GM23338 (cell line): Measurements from ENCODE around the gene DACT1. TPM values are rescaled to one million over a fixed set of nuclear protein-coding genes. Genes with fewer than 3 reads are reported as not detected.

Experiments
- ATAC-seq: fragments of 200-7000 bp; cut with Tn5 transposase; 3 replicates; pipeline ENCODE4 v1.9.1; 2020
- DNase-seq: peaks from one replicate; pipeline ENCODE4 v3.0.0-alpha.2; 2015; ENCODE audit warnings: low spot score
- H2AFZ ChIP-seq: fragments of 200-600 bp; sonication (generic); 2 replicates; pipeline ENCODE4 v1.8.0; 2016; ENCODE audit warnings: antibody characterized with exemption, mild to moderate bottlenecking, moderate library complexity
- H3F3A ChIP-seq: fragments of 200-600 bp; sonication (generic); replicated peaks from 2 replicates; pipeline ENCODE4 v1.8.0; 2017; ENCODE audit warnings: antibody characterized with exemption, mixed run types, low read depth
- H3K27ac ChIP-seq: fragments of 200-600 bp; sonication (generic); 2 replicates; pipeline ENCODE4 v1.6.1; 2016; ENCODE audit warnings: low read depth
- H3K27me3 ChIP-seq: fragments of 200-600 bp; sonication (generic); 2 replicates; pipeline ENCODE4 v1.8.0; 2016; ENCODE audit warnings: mild to moderate bottlenecking, mixed run types, moderate library complexity; ENCODE audit not compliant: insufficient read depth
- H3K36me3 ChIP-seq: fragments of 200-600 bp; sonication (generic); 2 replicates; pipeline ENCODE4 v1.8.0; 2016; ENCODE audit warnings: mild to moderate bottlenecking; ENCODE audit not compliant: insufficient read depth
- H3K4me1 ChIP-seq: fragments of 200-600 bp; sonication (generic); 2 replicates; pipeline ENCODE4 v1.8.0; 2016; ENCODE audit warnings: mild to moderate bottlenecking, moderate library complexity; ENCODE audit not compliant: insufficient read depth
- H3K4me2 ChIP-seq: fragments of 200-600 bp; sonication (generic); 2 replicates; pipeline ENCODE4 v1.7.1; 2017; ENCODE audit warnings: mixed run types
- H3K4me3 ChIP-seq: fragments of 200-600 bp; sonication (generic); 2 replicates; pipeline ENCODE4 v1.6.1; 2016; ENCODE audit warnings: mixed run types
- H3K79me2 ChIP-seq: fragments of 200-600 bp; sonication (generic); replicated peaks from 2 replicates; pipeline ENCODE4 v1.8.0; 2017; ENCODE audit warnings: mild to moderate bottlenecking; ENCODE audit not compliant: insufficient read depth
- H3K9me2 ChIP-seq: fragments of 200-600 bp; sonication (generic); 2 replicates; pipeline ENCODE4 v1.8.0; 2017; ENCODE audit not compliant: insufficient read depth
- H4K20me1 ChIP-seq: fragments of 200-600 bp; sonication (generic); replicated peaks from 2 replicates; pipeline ENCODE4 v1.8.0; 2017; ENCODE audit warnings: mild to moderate bottlenecking; ENCODE audit not compliant: insufficient read depth
- H3K27ac Mint-ChIP-seq: 2 replicates; pipeline ENCODE4 v1.8.0; 2020; ENCODE audit warnings: inconsistent platforms, mild to moderate bottlenecking, moderate library complexity, mixed read lengths
- H3K27me3 Mint-ChIP-seq: 3 replicates; pipeline ENCODE4 v1.8.0; 2022; ENCODE audit warnings: low read depth, mild to moderate bottlenecking, moderate library complexity, mixed read lengths, inconsistent platforms; ENCODE audit not compliant: insufficient read depth, poor library complexity
- H3K36me3 Mint-ChIP-seq: 3 replicates; pipeline ENCODE4 v1.8.0; 2021; ENCODE audit warnings: low read depth, mild to moderate bottlenecking, inconsistent platforms, moderate library complexity, mixed read lengths
- H3K4me1 Mint-ChIP-seq: 3 replicates; pipeline ENCODE4 v1.8.0; 2020; ENCODE audit warnings: mild to moderate bottlenecking, inconsistent platforms, mixed read lengths
- H3K4me3 Mint-ChIP-seq: 3 replicates; pipeline ENCODE4 v1.8.0; 2021; ENCODE audit warnings: moderate library complexity, mild to moderate bottlenecking, inconsistent platforms, mixed read lengths
- H3K9me3 Mint-ChIP-seq: 3 replicates; pipeline ENCODE4 v1.8.0; 2020; ENCODE audit warnings: moderate library complexity, mild to moderate bottlenecking, inconsistent platforms, mixed read lengths
- CREB1 ChIP-seq: fragments of 250-450 bp; sonication (Bioruptor Pico); IDR thresholded peaks from 2 replicates; pipeline ENCODE4 v1.5.0; 2020; ENCODE audit warnings: low read depth, mild to moderate bottlenecking, moderate library complexity
- EZH2 ChIP-seq: fragments of 200-600 bp; sonication (generic); IDR thresholded peaks from one replicate; pipeline ENCODE4 v1.8.0; 2017; ENCODE audit warnings: antibody characterized with exemption, mild to moderate bottlenecking, low read depth; ENCODE audit not compliant: unreplicated experiment
- JUNB ChIP-seq: IDR thresholded peaks from one replicate; pipeline ENCODE4 v1.6.1; 2016; ENCODE audit warnings: antibody characterized with exemption; ENCODE audit not compliant: unreplicated experiment
- NANOG ChIP-seq: IDR thresholded peaks from 2 replicates; pipeline ENCODE4 v1.6.1; 2016; ENCODE audit warnings: antibody characterized with exemption, borderline replicate concordance
- POLR2AphosphoS5 ChIP-seq: IDR thresholded peaks from 2 replicates; pipeline ENCODE4 v1.6.1; 2016; ENCODE audit warnings: antibody characterized with exemption, low read depth
- REST ChIP-seq: IDR thresholded peaks from one replicate; pipeline ENCODE4 v1.6.1; 2018; ENCODE audit warnings: antibody characterized with exemption; ENCODE audit not compliant: unreplicated experiment
- STAT1 ChIP-seq: IDR thresholded peaks from one replicate; pipeline ENCODE4 v1.6.1; 2016; ENCODE audit warnings: antibody characterized with exemption; ENCODE audit not compliant: unreplicated experiment
- ZNF114 ChIP-seq: fragments of 250-450 bp; sonication (Bioruptor Pico); IDR thresholded peaks from 2 replicates; pipeline ENCODE4 v1.5.0; 2020; ENCODE audit warnings: mild to moderate bottlenecking, moderate library complexity
- ZNF331 ChIP-seq: fragments of 250-450 bp; sonication (Bioruptor Pico); IDR thresholded peaks from 2 replicates; pipeline ENCODE4 v1.5.0; 2020; ENCODE audit warnings: low read depth, mild to moderate bottlenecking, moderate library complexity
- polyA plus RNA-seq: library from polyadenylated mRNA; unstranded; fragments of >200 nt; fragmentation: Nextera tagmentation; extraction: Ambion mirVana; gene quantifications from 2 replicates; pipeline ENCODE4 v1.2.1, GENCODE V29; 2016
- total RNA-seq: library from RNA; depleted of rRNA; stranded (reverse); fragments of >200 nt; shearing (Covaris generic); gene quantifications from 2 replicates; pipeline ENCODE4 v1.2.3, GENCODE V29; 2014
- TF ChIP-seq, protein P1 (sequence below): IDR thresholded peaks from 2 replicates; pipeline ENCODE4 v1.6.1; 2016; ENCODE audit warnings: antibody characterized with exemption
- TF ChIP-seq, protein P2 (sequence below): fragments of 250-450 bp; sonication (Bioruptor Pico); IDR thresholded peaks from 2 replicates; pipeline ENCODE4 v1.5.0; 2020; ENCODE audit warnings: mild to moderate bottlenecking, moderate library complexity

Gene DACT1
- total and polyA plus RNA-seq, 2 experiments from 2014 or later = 5.7 to 26.6 TPM

DNA sequence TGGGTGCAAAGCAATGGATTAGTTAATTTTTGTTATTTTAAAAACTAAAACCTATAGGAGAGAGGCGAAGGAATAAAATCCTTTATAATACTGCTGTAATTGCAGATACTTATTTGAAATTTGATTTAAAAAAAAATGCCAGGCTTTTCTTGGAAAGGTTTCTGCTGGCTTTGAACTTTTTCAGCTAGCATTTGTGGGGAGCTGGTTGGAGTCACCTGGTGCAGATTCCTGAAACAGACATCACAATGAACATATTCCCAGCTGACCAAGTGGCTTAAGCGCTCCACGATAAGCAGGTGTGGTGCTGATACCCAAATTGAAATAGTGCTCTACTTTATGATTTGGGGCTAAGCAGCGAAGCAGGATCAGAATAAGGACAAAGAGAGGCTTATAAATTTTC, 42.9 kb downstream of the DACT1 start:
- Histone ChIP-seq H4K20me1 (no peaks in the 10 kb centered on the region), H3K27me3 (no peaks in the 10 kb centered on the region), H2AFZ (no peak overlapping the region), H3K4me2 (no peak overlapping the region), H3K79me2 (no peaks in the 10 kb centered on the region), H3K9me2 (0 out of 2 replicates have a peak, but pooled peaks cover 3% of the 10 kb centered on the region), H3K4me1 (no peaks in the 10 kb centered on the region), H3K36me3 (no peaks in the 10 kb centered on the region), H3K4me3 (no peak overlapping the region), H3K27ac (no peak overlapping the region), H3F3A (no peaks in the 10 kb centered on the region)
- no peak for ATAC-seq
- Mint-ChIP-seq H3K4me1 (no peaks in the 10 kb centered on the region), H3K36me3 (no peaks in the 10 kb centered on the region), H3K9me3 (no peaks in the 10 kb centered on the region; the same call in 2 of the 3 replicates), H3K4me3 (no peak overlapping the region), H3K27me3 (no peaks in the 10 kb centered on the region), H3K27ac (no peak overlapping the region)
- DNase-seq = no peak
- TF ChIP-seq POLR2AphosphoS5 (no peak), JUNB (no peak), NANOG (no peak), REST (no peak), ZNF114 (CRISPR knock-in tag) (no peak), ZNF331 (CRISPR knock-in tag) (no peak), STAT1 (no peak), CREB1 (CRISPR knock-in tag) (no peak), EZH2 (no peak)
- TF ChIP-seq, protein P1, sequence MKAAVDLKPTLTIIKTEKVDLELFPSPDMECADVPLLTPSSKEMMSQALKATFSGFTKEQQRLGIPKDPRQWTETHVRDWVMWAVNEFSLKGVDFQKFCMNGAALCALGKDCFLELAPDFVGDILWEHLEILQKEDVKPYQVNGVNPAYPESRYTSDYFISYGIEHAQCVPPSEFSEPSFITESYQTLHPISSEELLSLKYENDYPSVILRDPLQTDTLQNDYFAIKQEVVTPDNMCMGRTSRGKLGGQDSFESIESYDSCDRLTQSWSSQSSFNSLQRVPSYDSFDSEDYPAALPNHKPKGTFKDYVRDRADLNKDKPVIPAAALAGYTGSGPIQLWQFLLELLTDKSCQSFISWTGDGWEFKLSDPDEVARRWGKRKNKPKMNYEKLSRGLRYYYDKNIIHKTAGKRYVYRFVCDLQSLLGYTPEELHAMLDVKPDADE = no peak
- TF ChIP-seq, protein P2, sequence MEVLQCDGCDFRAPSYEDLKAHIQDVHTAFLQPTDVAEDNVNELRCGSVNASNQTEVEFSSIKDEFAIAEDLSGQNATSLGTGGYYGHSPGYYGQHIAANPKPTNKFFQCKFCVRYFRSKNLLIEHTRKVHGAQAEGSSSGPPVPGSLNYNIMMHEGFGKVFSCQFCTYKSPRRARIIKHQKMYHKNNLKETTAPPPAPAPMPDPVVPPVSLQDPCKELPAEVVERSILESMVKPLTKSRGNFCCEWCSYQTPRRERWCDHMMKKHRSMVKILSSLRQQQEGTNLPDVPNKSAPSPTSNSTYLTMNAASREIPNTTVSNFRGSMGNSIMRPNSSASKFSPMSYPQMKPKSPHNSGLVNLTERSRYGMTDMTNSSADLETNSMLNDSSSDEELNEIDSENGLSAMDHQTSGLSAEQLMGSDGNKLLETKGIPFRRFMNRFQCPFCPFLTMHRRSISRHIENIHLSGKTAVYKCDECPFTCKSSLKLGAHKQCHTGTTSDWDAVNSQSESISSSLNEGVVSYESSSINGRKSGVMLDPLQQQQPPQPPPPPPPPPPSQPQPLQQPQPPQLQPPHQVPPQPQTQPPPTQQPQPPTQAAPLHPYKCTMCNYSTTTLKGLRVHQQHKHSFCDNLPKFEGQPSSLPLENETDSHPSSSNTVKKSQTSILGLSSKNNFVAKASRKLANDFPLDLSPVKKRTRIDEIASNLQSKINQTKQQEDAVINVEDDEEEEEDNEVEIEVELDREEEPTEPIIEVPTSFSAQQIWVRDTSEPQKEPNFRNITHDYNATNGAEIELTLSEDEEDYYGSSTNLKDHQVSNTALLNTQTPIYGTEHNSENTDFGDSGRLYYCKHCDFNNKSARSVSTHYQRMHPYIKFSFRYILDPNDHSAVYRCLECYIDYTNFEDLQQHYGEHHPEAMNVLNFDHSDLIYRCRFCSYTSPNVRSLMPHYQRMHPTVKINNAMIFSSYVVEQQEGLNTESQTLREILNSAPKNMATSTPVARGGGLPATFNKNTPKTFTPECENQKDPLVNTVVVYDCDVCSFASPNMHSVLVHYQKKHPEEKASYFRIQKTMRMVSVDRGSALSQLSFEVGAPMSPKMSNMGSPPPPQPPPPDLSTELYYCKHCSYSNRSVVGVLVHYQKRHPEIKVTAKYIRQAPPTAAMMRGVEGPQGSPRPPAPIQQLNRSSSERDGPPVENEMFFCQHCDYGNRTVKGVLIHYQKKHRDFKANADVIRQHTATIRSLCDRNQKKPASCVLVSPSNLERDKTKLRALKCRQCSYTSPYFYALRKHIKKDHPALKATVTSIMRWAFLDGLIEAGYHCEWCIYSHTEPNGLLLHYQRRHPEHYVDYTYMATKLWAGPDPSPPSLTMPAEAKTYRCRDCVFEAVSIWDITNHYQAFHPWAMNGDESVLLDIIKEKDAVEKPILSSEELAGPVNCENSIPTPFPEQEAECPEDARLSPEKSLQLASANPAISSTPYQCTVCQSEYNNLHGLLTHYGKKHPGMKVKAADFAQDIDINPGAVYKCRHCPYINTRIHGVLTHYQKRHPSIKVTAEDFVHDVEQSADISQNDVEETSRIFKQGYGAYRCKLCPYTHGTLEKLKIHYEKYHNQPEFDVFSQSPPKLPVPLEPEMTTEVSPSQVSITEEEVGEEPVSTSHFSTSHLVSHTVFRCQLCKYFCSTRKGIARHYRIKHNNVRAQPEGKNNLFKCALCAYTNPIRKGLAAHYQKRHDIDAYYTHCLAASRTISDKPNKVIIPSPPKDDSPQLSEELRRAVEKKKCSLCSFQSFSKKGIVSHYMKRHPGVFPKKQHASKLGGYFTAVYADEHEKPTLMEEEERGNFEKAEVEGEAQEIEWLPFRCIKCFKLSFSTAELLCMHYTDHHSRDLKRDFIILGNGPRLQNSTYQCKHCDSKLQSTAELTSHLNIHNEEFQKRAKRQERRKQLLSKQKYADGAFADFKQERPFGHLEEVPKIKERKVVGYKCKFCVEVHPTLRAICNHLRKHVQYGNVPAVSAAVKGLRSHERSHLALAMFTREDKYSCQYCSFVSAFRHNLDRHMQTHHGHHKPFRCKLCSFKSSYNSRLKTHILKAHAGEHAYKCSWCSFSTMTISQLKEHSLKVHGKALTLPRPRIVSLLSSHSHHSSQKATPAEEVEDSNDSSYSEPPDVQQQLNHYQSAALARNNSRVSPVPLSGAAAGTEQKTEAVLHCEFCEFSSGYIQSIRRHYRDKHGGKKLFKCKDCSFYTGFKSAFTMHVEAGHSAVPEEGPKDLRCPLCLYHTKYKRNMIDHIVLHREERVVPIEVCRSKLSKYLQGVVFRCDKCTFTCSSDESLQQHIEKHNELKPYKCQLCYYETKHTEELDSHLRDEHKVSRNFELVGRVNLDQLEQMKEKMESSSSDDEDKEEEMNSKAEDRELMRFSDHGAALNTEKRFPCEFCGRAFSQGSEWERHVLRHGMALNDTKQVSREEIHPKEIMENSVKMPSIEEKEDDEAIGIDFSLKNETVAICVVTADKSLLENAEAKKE (CRISPR knock-in tag) = no peak
